Ishikawa (cell line): ENCODE data around the gene TADA2A.

Experiments
- CEBPB ChIP-seq: IDR thresholded peaks from 2 replicates; pipeline ENCODE4 v1.6.1; 2012
- CREB1 ChIP-seq: IDR thresholded peaks from 2 replicates; pipeline ENCODE4 v1.6.1; 2012; ENCODE audit warnings: low read depth
- EGR1 ChIP-seq: IDR thresholded peaks from 2 replicates; pipeline ENCODE4 v1.6.1; 2012
- EP300 ChIP-seq: IDR thresholded peaks from 2 replicates; pipeline ENCODE4 v1.6.1; 2012; ENCODE audit warnings: borderline replicate concordance
- FOXM1 ChIP-seq: IDR thresholded peaks from 2 replicates; pipeline ENCODE4 v1.6.1; 2012; ENCODE audit warnings: low read depth, borderline replicate concordance
- MAX ChIP-seq: IDR thresholded peaks from 2 replicates; pipeline ENCODE4 v1.6.1; 2012
- NFIC ChIP-seq: IDR thresholded peaks from 2 replicates; pipeline ENCODE4 v1.6.1; 2012
- RAD21 ChIP-seq: IDR thresholded peaks from 2 replicates; pipeline ENCODE4 v1.6.1; 2012; ENCODE audit warnings: low read depth
- TAF1 ChIP-seq: IDR thresholded peaks from 2 replicates; pipeline ENCODE4 v1.6.1; 2012; ENCODE audit warnings: low read depth, mild to moderate bottlenecking
- TCF12 ChIP-seq: IDR thresholded peaks from 2 replicates; pipeline ENCODE4 v1.6.1; 2012; ENCODE audit warnings: low read depth
- TEAD4 ChIP-seq: IDR thresholded peaks from 2 replicates; pipeline ENCODE4 v1.6.1; 2012
- YY1 ChIP-seq: IDR thresholded peaks from 2 replicates; pipeline ENCODE4 v1.6.1; 2012; ENCODE audit warnings: low read depth
- ZBTB7A ChIP-seq: IDR thresholded peaks from 2 replicates; pipeline ENCODE4 v1.6.1; 2012; ENCODE audit warnings: low read depth
- TF ChIP-seq, protein P1 (sequence below): IDR thresholded peaks from 2 replicates; pipeline ENCODE4 v1.6.1; 2012
- TF ChIP-seq, protein P2 (sequence below): IDR thresholded peaks from 2 replicates; pipeline ENCODE4 v1.6.1; 2012; ENCODE audit warnings: low read depth, mild to moderate bottlenecking

Gene TADA2A

DNA sequence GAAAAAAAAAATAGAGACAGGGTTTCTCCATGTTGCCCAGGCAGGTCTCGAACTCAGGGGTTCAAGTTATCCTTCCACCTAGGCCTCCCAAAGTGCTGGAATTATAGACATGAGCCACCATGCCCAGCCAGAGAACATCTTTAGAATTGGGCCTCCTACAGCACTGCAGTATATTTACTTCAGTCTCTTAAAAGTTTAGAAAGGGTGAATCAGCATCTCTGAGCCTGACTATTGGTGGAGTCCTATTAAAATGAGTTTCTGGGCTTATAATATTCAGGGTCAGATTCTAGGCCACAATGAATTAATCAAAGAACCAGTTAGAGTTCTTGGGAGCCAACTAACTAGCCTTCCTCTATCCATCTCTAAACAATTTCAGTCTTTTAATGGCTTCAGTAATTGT, 22.8 kb downstream of the TADA2A start:
- TF ChIP-seq TAF1 (no peak), FOXM1 (no peak), CREB1 (no peak), MAX (no peak), YY1 (no peak), RAD21 (no peak), NFIC (no peak), EGR1 (no peak), CEBPB (no peak), TEAD4 (no peak), TCF12 (no peak), ZBTB7A (no peak), EP300 (no peak)
- TF ChIP-seq, protein P1, sequence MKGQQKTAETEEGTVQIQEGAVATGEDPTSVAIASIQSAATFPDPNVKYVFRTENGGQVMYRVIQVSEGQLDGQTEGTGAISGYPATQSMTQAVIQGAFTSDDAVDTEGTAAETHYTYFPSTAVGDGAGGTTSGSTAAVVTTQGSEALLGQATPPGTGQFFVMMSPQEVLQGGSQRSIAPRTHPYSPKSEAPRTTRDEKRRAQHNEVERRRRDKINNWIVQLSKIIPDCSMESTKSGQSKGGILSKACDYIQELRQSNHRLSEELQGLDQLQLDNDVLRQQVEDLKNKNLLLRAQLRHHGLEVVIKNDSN: no peak
- TF ChIP-seq, protein P2, sequence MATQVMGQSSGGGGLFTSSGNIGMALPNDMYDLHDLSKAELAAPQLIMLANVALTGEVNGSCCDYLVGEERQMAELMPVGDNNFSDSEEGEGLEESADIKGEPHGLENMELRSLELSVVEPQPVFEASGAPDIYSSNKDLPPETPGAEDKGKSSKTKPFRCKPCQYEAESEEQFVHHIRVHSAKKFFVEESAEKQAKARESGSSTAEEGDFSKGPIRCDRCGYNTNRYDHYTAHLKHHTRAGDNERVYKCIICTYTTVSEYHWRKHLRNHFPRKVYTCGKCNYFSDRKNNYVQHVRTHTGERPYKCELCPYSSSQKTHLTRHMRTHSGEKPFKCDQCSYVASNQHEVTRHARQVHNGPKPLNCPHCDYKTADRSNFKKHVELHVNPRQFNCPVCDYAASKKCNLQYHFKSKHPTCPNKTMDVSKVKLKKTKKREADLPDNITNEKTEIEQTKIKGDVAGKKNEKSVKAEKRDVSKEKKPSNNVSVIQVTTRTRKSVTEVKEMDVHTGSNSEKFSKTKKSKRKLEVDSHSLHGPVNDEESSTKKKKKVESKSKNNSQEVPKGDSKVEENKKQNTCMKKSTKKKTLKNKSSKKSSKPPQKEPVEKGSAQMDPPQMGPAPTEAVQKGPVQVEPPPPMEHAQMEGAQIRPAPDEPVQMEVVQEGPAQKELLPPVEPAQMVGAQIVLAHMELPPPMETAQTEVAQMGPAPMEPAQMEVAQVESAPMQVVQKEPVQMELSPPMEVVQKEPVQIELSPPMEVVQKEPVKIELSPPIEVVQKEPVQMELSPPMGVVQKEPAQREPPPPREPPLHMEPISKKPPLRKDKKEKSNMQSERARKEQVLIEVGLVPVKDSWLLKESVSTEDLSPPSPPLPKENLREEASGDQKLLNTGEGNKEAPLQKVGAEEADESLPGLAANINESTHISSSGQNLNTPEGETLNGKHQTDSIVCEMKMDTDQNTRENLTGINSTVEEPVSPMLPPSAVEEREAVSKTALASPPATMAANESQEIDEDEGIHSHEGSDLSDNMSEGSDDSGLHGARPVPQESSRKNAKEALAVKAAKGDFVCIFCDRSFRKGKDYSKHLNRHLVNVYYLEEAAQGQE: no peak

GRCh38 chr17:37430051-37430627, 23.5 kb downstream of the TADA2A start:
- TF ChIP-seq, protein P1: no peak
- TF ChIP-seq CEBPB: no peak
- no peak for TF ChIP-seq EGR1
- no peak for TF ChIP-seq RAD21
- no peak for TF ChIP-seq MAX
- TF ChIP-seq, protein P2: no peak
- TF ChIP-seq FOXM1: no peak
- TF ChIP-seq CREB1: no peak
- no peak for TF ChIP-seq TAF1
- no peak for TF ChIP-seq NFIC
- TF ChIP-seq ZBTB7A: no peak
- no peak for TF ChIP-seq TCF12
- TF ChIP-seq YY1: no peak
- no peak for TF ChIP-seq EP300
- TF ChIP-seq TEAD4: no peak

GRCh38 chr17:37432671-37433070, 26.0 kb downstream of the TADA2A start:
- no peak for TF ChIP-seq TAF1
- TF ChIP-seq, protein P1: no peak
- TF ChIP-seq MAX: no peak
- TF ChIP-seq FOXM1: no peak
- TF ChIP-seq YY1: no peak
- no peak for TF ChIP-seq TEAD4
- no peak for TF ChIP-seq EP300
- TF ChIP-seq EGR1: no peak
- TF ChIP-seq TCF12: no peak
- no peak for TF ChIP-seq CREB1
- no peak for TF ChIP-seq ZBTB7A
- TF ChIP-seq, protein P2: no peak
- no peak for TF ChIP-seq RAD21
- TF ChIP-seq NFIC: no peak
- TF ChIP-seq CEBPB: no peak

DNA sequence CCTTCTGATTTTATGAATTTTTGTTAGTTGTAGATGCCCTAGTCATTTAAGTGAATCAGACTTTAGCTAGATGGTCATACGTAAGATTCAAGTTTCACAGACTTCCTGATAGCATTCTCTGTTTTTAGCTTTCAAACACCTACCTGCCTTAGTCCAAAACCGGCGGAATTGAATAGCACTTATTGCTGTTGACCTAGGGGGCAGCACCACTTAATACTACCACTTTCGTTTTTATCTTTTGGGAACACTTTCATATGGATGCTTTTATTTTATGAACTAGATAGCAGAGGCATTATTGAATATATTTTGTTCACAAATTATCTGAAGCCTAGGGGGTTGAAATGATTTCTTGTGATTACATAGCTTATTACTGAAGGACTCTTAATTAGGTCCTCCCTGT, 31.5 kb downstream of the TADA2A start:
- no peak for TF ChIP-seq EP300
- no peak for TF ChIP-seq MAX
- TF ChIP-seq TCF12: no peak
- TF ChIP-seq TAF1: no peak
- no peak for TF ChIP-seq CREB1
- TF ChIP-seq TEAD4: no peak
- TF ChIP-seq CEBPB: no peak
- TF ChIP-seq RAD21: no peak; the same call in 1 of the 2 replicates
- TF ChIP-seq, protein P1: no peak
- TF ChIP-seq ZBTB7A: no peak
- no peak for TF ChIP-seq YY1
- TF ChIP-seq FOXM1: no peak
- TF ChIP-seq, protein P2: no peak
- no peak for TF ChIP-seq NFIC
- no peak for TF ChIP-seq EGR1
